GM23338 (cell line): ENCODE data around the gene TIMP3. TPM values are rescaled to one million over a fixed set of nuclear protein-coding genes. Genes with fewer than 3 reads are reported as not detected.

Source experiments
- ATAC-seq: fragments of 200-7000 bp; cut with Tn5 transposase; 3 replicates; pipeline ENCODE4 v1.9.1; 2020
- DNase-seq: peaks from one replicate; pipeline ENCODE4 v3.0.0-alpha.2; 2015; ENCODE audit warnings: low spot score
- H2AFZ ChIP-seq: fragments of 200-600 bp; sonication (generic); 2 replicates; pipeline ENCODE4 v1.8.0; 2016; ENCODE audit warnings: antibody characterized with exemption, mild to moderate bottlenecking, moderate library complexity
- H3F3A ChIP-seq: fragments of 200-600 bp; sonication (generic); replicated peaks from 2 replicates; pipeline ENCODE4 v1.8.0; 2017; ENCODE audit warnings: antibody characterized with exemption, mixed run types, low read depth
- H3K27ac ChIP-seq: fragments of 200-600 bp; sonication (generic); 2 replicates; pipeline ENCODE4 v1.6.1; 2016; ENCODE audit warnings: low read depth
- H3K27me3 ChIP-seq: fragments of 200-600 bp; sonication (generic); 2 replicates; pipeline ENCODE4 v1.8.0; 2016; ENCODE audit warnings: mild to moderate bottlenecking, mixed run types, moderate library complexity; ENCODE audit not compliant: insufficient read depth
- H3K36me3 ChIP-seq: fragments of 200-600 bp; sonication (generic); 2 replicates; pipeline ENCODE4 v1.8.0; 2016; ENCODE audit warnings: mild to moderate bottlenecking; ENCODE audit not compliant: insufficient read depth
- H3K4me1 ChIP-seq: fragments of 200-600 bp; sonication (generic); 2 replicates; pipeline ENCODE4 v1.8.0; 2016; ENCODE audit warnings: mild to moderate bottlenecking, moderate library complexity; ENCODE audit not compliant: insufficient read depth
- H3K4me2 ChIP-seq: fragments of 200-600 bp; sonication (generic); 2 replicates; pipeline ENCODE4 v1.7.1; 2017; ENCODE audit warnings: mixed run types
- H3K4me3 ChIP-seq: fragments of 200-600 bp; sonication (generic); 2 replicates; pipeline ENCODE4 v1.6.1; 2016; ENCODE audit warnings: mixed run types
- H3K79me2 ChIP-seq: fragments of 200-600 bp; sonication (generic); replicated peaks from 2 replicates; pipeline ENCODE4 v1.8.0; 2017; ENCODE audit warnings: mild to moderate bottlenecking; ENCODE audit not compliant: insufficient read depth
- H3K9me2 ChIP-seq: fragments of 200-600 bp; sonication (generic); 2 replicates; pipeline ENCODE4 v1.8.0; 2017; ENCODE audit not compliant: insufficient read depth
- H4K20me1 ChIP-seq: fragments of 200-600 bp; sonication (generic); replicated peaks from 2 replicates; pipeline ENCODE4 v1.8.0; 2017; ENCODE audit warnings: mild to moderate bottlenecking; ENCODE audit not compliant: insufficient read depth
- H3K27ac Mint-ChIP-seq: 2 replicates; pipeline ENCODE4 v1.8.0; 2020; ENCODE audit warnings: inconsistent platforms, mild to moderate bottlenecking, moderate library complexity, mixed read lengths
- H3K27me3 Mint-ChIP-seq: 3 replicates; pipeline ENCODE4 v1.8.0; 2022; ENCODE audit warnings: low read depth, mild to moderate bottlenecking, moderate library complexity, mixed read lengths, inconsistent platforms; ENCODE audit not compliant: insufficient read depth, poor library complexity
- H3K36me3 Mint-ChIP-seq: 3 replicates; pipeline ENCODE4 v1.8.0; 2021; ENCODE audit warnings: low read depth, mild to moderate bottlenecking, inconsistent platforms, moderate library complexity, mixed read lengths
- H3K4me1 Mint-ChIP-seq: 3 replicates; pipeline ENCODE4 v1.8.0; 2020; ENCODE audit warnings: mild to moderate bottlenecking, inconsistent platforms, mixed read lengths
- H3K4me3 Mint-ChIP-seq: 3 replicates; pipeline ENCODE4 v1.8.0; 2021; ENCODE audit warnings: moderate library complexity, mild to moderate bottlenecking, inconsistent platforms, mixed read lengths
- H3K9me3 Mint-ChIP-seq: 3 replicates; pipeline ENCODE4 v1.8.0; 2020; ENCODE audit warnings: moderate library complexity, mild to moderate bottlenecking, inconsistent platforms, mixed read lengths
- CREB1 ChIP-seq: fragments of 250-450 bp; sonication (Bioruptor Pico); IDR thresholded peaks from 2 replicates; pipeline ENCODE4 v1.5.0; 2020; ENCODE audit warnings: low read depth, mild to moderate bottlenecking, moderate library complexity
- CTCF ChIP-seq, 2 experiments: fragments of 200-600 bp in 1 of 2; sonication (generic) in 1 of 2; conservative IDR thresholded peaks; 2 replicates each; pipeline versions ENCODE4 v1.5.1 to v1.6.1; 2016 to 2017; ENCODE audit warnings: antibody characterized with exemption in 2 of 2, low read depth in 2 of 2, mild to moderate bottlenecking in 2 of 2, moderate library complexity in 1 of 2
- ETS1 ChIP-seq: IDR thresholded peaks from 2 replicates; pipeline ENCODE4 v1.6.1; 2016; ENCODE audit warnings: antibody characterized with exemption
- EZH2 ChIP-seq: fragments of 200-600 bp; sonication (generic); IDR thresholded peaks from one replicate; pipeline ENCODE4 v1.8.0; 2017; ENCODE audit warnings: antibody characterized with exemption, mild to moderate bottlenecking, low read depth; ENCODE audit not compliant: unreplicated experiment
- EZH2phosphoT487 ChIP-seq: fragments of 200-600 bp; sonication (generic); IDR thresholded peaks from one replicate; pipeline ENCODE4 v1.8.1; 2018; ENCODE audit warnings: antibody characterized with exemption; ENCODE audit not compliant: unreplicated experiment
- JUNB ChIP-seq: IDR thresholded peaks from one replicate; pipeline ENCODE4 v1.6.1; 2016; ENCODE audit warnings: antibody characterized with exemption; ENCODE audit not compliant: unreplicated experiment
- NANOG ChIP-seq: IDR thresholded peaks from 2 replicates; pipeline ENCODE4 v1.6.1; 2016; ENCODE audit warnings: antibody characterized with exemption, borderline replicate concordance
- POLR2AphosphoS5 ChIP-seq: IDR thresholded peaks from 2 replicates; pipeline ENCODE4 v1.6.1; 2016; ENCODE audit warnings: antibody characterized with exemption, low read depth
- STAT1 ChIP-seq: IDR thresholded peaks from one replicate; pipeline ENCODE4 v1.6.1; 2016; ENCODE audit warnings: antibody characterized with exemption; ENCODE audit not compliant: unreplicated experiment
- ZNF114 ChIP-seq: fragments of 250-450 bp; sonication (Bioruptor Pico); IDR thresholded peaks from 2 replicates; pipeline ENCODE4 v1.5.0; 2020; ENCODE audit warnings: mild to moderate bottlenecking, moderate library complexity
- ZNF331 ChIP-seq: fragments of 250-450 bp; sonication (Bioruptor Pico); IDR thresholded peaks from 2 replicates; pipeline ENCODE4 v1.5.0; 2020; ENCODE audit warnings: low read depth, mild to moderate bottlenecking, moderate library complexity
- polyA plus RNA-seq: library from polyadenylated mRNA; unstranded; fragments of >200 nt; fragmentation: Nextera tagmentation; extraction: Ambion mirVana; gene quantifications from 2 replicates; pipeline ENCODE4 v1.2.1, GENCODE V29; 2016
- total RNA-seq: library from RNA; depleted of rRNA; stranded (reverse); fragments of >200 nt; shearing (Covaris generic); gene quantifications from 2 replicates; pipeline ENCODE4 v1.2.3, GENCODE V29; 2014
- TF ChIP-seq, protein P1 (sequence below): fragments of 250-450 bp; sonication (Bioruptor Pico); IDR thresholded peaks from 2 replicates; pipeline ENCODE4 v1.5.0; 2020; ENCODE audit warnings: mild to moderate bottlenecking, moderate library complexity
- TF ChIP-seq, protein P2 (sequence below): IDR thresholded peaks from one replicate; pipeline ENCODE4 v1.6.1; 2018; ENCODE audit warnings: antibody characterized with exemption; ENCODE audit not compliant: unreplicated experiment

The TIMP3 gene
- total and polyA plus RNA-seq, 2 experiments from 2014 or later: 1.4 to 4.3 TPM

DNA sequence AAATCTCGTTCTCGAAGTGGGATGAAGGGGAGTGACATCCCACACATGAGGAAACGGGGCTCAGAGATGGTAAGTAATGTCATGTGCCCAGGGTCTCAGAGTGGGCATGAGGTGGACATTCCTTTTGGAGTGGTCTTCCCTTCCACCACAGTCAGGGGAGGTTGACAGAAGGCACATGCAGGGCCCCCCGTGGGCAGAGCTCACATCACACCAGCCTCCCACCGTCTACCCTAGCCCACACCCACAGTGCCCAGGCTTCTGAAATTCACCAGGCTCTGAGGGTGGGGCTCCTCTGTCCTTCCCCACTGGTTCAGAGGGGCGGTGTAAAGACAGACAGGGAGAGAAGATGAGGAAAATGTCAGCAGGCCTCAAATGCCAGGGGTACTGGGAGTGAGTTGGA, 41.1 kb upstream of the TIMP3 start:
- no peak for ATAC-seq

More for the DNA sequence above, 41.1 kb upstream of the TIMP3 start:
- Mint-ChIP-seq H3K4me1 (peaks cover 18% of the 10 kb centered on the region), H3K9me3 (no peaks in the 10 kb centered on the region), H3K27me3 (peaks cover 9% of the 10 kb centered on the region), H3K4me3 (no peak overlapping the region), H3K27ac (no peak overlapping the region), H3K36me3 (no peaks in the 10 kb centered on the region)
- no peaks in the 10 kb centered on the region for H3K9me2 ChIP-seq
- DNase-seq: no peak
- H3K27me3 ChIP-seq: no peaks in the 10 kb centered on the region
- H3F3A ChIP-seq: no peaks in the 10 kb centered on the region
- TF ChIP-seq CTCF (conservative IDR thresholded peaks at IDR 0.05; ENCODE audit: low read depth in 2 of 2) (no peak), POLR2AphosphoS5 (no peak), ETS1 (no peak), EZH2phosphoT487 (no peak), EZH2 (no peak), NANOG (no peak), CREB1 (CRISPR knock-in tag) (no peak), STAT1 (no peak), ZNF114 (CRISPR knock-in tag) (no peak), ZNF331 (CRISPR knock-in tag) (no peak), JUNB (no peak)
- TF ChIP-seq, protein P1, sequence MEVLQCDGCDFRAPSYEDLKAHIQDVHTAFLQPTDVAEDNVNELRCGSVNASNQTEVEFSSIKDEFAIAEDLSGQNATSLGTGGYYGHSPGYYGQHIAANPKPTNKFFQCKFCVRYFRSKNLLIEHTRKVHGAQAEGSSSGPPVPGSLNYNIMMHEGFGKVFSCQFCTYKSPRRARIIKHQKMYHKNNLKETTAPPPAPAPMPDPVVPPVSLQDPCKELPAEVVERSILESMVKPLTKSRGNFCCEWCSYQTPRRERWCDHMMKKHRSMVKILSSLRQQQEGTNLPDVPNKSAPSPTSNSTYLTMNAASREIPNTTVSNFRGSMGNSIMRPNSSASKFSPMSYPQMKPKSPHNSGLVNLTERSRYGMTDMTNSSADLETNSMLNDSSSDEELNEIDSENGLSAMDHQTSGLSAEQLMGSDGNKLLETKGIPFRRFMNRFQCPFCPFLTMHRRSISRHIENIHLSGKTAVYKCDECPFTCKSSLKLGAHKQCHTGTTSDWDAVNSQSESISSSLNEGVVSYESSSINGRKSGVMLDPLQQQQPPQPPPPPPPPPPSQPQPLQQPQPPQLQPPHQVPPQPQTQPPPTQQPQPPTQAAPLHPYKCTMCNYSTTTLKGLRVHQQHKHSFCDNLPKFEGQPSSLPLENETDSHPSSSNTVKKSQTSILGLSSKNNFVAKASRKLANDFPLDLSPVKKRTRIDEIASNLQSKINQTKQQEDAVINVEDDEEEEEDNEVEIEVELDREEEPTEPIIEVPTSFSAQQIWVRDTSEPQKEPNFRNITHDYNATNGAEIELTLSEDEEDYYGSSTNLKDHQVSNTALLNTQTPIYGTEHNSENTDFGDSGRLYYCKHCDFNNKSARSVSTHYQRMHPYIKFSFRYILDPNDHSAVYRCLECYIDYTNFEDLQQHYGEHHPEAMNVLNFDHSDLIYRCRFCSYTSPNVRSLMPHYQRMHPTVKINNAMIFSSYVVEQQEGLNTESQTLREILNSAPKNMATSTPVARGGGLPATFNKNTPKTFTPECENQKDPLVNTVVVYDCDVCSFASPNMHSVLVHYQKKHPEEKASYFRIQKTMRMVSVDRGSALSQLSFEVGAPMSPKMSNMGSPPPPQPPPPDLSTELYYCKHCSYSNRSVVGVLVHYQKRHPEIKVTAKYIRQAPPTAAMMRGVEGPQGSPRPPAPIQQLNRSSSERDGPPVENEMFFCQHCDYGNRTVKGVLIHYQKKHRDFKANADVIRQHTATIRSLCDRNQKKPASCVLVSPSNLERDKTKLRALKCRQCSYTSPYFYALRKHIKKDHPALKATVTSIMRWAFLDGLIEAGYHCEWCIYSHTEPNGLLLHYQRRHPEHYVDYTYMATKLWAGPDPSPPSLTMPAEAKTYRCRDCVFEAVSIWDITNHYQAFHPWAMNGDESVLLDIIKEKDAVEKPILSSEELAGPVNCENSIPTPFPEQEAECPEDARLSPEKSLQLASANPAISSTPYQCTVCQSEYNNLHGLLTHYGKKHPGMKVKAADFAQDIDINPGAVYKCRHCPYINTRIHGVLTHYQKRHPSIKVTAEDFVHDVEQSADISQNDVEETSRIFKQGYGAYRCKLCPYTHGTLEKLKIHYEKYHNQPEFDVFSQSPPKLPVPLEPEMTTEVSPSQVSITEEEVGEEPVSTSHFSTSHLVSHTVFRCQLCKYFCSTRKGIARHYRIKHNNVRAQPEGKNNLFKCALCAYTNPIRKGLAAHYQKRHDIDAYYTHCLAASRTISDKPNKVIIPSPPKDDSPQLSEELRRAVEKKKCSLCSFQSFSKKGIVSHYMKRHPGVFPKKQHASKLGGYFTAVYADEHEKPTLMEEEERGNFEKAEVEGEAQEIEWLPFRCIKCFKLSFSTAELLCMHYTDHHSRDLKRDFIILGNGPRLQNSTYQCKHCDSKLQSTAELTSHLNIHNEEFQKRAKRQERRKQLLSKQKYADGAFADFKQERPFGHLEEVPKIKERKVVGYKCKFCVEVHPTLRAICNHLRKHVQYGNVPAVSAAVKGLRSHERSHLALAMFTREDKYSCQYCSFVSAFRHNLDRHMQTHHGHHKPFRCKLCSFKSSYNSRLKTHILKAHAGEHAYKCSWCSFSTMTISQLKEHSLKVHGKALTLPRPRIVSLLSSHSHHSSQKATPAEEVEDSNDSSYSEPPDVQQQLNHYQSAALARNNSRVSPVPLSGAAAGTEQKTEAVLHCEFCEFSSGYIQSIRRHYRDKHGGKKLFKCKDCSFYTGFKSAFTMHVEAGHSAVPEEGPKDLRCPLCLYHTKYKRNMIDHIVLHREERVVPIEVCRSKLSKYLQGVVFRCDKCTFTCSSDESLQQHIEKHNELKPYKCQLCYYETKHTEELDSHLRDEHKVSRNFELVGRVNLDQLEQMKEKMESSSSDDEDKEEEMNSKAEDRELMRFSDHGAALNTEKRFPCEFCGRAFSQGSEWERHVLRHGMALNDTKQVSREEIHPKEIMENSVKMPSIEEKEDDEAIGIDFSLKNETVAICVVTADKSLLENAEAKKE (CRISPR knock-in tag): no peak
- TF ChIP-seq, protein P2, sequence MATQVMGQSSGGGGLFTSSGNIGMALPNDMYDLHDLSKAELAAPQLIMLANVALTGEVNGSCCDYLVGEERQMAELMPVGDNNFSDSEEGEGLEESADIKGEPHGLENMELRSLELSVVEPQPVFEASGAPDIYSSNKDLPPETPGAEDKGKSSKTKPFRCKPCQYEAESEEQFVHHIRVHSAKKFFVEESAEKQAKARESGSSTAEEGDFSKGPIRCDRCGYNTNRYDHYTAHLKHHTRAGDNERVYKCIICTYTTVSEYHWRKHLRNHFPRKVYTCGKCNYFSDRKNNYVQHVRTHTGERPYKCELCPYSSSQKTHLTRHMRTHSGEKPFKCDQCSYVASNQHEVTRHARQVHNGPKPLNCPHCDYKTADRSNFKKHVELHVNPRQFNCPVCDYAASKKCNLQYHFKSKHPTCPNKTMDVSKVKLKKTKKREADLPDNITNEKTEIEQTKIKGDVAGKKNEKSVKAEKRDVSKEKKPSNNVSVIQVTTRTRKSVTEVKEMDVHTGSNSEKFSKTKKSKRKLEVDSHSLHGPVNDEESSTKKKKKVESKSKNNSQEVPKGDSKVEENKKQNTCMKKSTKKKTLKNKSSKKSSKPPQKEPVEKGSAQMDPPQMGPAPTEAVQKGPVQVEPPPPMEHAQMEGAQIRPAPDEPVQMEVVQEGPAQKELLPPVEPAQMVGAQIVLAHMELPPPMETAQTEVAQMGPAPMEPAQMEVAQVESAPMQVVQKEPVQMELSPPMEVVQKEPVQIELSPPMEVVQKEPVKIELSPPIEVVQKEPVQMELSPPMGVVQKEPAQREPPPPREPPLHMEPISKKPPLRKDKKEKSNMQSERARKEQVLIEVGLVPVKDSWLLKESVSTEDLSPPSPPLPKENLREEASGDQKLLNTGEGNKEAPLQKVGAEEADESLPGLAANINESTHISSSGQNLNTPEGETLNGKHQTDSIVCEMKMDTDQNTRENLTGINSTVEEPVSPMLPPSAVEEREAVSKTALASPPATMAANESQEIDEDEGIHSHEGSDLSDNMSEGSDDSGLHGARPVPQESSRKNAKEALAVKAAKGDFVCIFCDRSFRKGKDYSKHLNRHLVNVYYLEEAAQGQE: no peak
- no peaks in the 10 kb centered on the region for H3K36me3 ChIP-seq
- H2AFZ ChIP-seq: no peak overlapping the region
- no peaks in the 10 kb centered on the region for H3K79me2 ChIP-seq
- H4K20me1 ChIP-seq: 0 out of 2 replicates have a peak, but pooled peaks cover 2% of the 10 kb centered on the region
- no peak overlapping the region for H3K4me2 ChIP-seq
- no peak overlapping the region for H3K4me3 ChIP-seq
- H3K27ac ChIP-seq: no peak overlapping the region
- peaks cover 4% of the 10 kb centered on the region; the same call in 1 of the 2 replicates for H3K4me1 ChIP-seq
